Superior temporal gyrus (tissue), 1 donor: ENCODE results near the gene CASP9.

Experiments
- DNase-seq: peaks from one replicate; pipeline ENCODE4 v3.0.0-alpha.2; 2016; ENCODE audit errors: extremely low spot score

The CASP9 gene

DNA sequence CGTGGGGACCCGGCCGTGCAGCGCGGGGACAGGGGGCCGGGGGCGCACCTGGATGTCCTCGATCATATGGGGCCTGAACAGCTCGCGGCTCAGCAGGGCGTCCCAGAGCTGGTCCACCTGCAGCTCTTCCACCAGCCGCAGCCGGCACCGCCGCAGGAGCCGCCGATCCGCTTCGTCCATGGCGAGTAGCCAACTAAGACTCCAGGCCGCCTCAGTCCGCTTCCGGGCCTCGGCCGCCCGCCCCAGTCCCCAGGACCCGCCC lies at the start of gene CASP9:
Gene CASP9 (minus strand): TSS at position 195 of the 262 bp plus-strand sequence. CDS start 15 bp downstream, at position 180.
- no peak for DNase-seq

DNA sequence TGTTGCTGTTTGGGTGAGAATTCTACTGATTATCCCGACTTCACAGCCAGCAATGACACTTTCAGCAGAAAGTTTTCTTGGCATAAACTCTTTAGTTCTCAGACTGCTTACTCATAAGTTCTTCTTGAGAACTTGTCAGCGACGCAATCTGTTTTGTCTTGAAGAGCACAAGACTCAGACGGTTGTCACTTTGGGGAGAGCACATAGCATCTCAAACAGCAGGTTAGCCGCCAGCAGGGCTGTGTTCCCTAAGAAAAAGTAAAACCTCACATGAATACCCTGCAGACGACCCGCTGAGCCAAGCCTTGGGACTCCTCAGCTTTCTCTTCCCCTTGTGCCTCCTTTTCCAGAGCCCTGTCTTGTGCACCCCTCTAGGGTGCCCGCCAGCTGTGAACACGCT lies 49.5 kb upstream of the CASP9 start:
- peak; percentile 61 for DNase-seq

DNA sequence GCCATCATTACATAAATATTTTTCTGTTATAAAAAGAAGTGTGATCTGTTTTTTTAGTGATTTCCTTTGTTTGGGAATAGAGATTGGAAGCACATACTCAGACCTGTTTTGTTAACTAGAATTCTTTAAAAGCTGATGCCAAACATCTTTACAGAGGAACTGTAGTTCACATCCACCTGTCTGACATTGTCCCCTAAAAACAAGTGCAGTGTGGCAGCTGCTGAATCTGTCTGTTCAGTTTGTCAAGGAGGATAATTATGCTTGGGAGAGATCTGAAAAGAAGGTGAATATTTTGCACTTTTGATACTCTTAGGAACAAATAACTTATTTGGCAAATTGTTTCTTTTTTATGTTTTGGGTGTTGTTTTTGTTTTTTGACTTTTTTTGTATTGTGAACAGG lies 47.3 kb upstream of the CASP9 start:
- no peak for DNase-seq

DNA sequence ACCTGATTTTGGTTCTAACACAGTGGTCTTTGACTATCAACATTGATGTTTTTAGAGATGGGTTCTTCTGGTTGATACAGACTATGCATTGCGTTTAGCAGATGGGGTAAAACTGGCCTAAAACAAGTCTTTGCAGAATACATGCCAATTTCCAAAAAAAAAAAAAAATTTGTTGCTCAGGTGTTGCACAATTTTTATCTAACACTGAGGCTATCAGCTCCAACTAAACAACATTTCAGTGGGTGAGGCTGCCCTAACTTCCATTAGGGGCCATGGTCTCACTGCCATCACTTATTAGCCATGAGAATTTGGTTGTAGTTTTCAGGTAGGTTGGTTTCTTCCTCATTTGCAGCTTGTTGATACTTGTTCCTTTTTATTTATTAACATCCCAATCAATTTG lies 46.8 kb upstream of the CASP9 start:
- no peak for DNase-seq

DNA sequence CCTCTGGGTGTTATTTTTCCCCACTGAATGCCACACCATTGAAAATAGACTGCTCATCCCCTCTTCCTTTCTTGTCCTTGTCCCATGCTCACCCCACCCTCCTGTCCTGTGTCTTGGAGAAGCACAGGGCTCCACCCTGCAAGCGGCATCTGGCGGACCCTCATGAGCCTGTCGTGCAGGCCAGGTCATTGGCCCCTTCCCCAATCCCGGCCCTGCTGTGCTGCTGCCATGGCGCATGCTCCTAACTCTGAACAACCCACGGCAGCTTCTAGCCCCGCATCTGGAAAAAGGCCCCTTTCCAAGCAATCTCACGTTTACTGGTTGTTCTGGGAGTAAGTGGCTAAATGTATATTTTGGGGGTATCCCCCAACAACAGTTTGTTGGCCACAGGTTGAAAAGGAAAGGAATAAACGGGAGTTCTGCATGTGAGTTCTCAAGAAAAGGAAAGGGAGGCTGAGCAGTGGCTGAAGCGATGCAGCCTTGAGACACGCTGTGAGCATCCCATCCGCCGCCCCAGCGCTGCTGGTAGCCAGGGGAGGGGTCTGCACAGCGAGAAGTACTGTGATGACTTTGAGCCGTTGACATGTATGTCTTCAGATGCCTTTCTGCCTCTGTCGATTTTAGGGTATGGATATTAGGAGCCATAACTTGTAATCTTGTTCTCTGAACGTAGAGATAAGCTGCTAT lies 44.5 kb upstream of the CASP9 start:
- no peak for DNase-seq

DNA sequence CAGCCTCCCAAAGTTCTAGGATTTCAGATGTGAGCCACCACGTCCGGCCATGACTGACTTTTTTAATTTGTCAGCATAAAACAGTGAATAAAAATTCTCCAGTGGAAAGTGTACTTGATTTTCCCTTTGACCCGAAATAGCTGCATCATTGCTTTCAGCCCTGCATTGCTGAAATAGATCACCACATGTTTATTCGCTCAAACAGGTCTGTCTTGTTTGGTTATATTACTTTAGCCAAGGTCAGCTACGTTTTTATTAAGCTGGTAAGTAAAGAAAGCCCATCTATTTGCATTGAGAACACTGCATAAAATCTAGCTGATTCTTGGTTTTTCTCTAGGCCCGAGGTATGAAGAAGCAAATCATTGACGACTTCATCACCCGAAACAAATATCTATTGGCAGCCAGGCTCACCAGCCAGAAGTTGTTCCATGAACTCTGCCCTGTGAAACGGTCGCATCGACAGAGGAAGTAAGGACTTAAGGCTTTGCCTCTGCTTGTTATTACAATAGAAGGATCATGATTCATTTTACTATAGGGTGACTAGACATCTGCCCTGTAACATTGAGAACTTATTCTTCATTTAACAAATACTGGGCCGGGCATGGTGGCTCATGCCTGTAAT lies 35.3 kb upstream of the CASP9 start:
- DNase-seq, result no peak

DNA sequence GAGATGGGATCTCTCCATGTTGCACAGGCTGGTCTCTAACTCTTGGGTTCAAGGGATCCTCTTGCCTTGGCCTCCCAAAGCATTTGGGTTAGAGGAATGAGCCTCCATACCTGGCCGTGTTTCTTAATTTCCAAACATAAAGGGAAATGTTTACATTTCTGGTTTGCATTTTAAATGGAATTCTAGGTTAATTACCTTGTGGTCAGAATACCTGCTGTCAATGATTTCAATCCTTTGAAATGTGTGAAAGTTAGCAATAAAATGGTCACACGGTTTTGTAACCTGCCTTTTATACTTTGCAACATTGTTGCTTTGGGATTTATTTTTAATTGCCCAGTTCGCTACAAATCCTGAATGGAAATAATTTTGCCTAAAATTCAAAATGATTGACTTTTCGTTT lies 34.5 kb upstream of the CASP9 start:
- DNase-seq, result no peak

DNA sequence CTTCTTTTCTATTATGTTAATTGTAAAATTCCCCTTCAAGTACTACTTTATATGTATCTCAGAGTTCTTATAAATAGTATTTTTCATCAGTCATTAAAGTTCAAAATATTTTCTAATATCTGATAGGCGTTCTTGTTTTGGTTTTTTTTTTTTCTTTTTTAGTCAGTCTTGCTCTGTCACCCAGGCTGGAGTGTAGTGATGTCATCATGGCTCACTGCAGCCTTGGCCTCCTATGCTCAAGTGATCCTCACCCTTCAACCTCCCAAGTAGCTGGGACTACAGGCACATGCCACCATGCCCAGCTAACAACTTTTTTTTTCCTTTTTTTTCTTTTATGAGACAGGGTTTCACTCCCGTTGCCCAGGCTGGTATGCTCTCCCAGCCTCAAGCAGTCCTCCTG lies 33.6 kb upstream of the CASP9 start:
- no peak for DNase-seq

DNA sequence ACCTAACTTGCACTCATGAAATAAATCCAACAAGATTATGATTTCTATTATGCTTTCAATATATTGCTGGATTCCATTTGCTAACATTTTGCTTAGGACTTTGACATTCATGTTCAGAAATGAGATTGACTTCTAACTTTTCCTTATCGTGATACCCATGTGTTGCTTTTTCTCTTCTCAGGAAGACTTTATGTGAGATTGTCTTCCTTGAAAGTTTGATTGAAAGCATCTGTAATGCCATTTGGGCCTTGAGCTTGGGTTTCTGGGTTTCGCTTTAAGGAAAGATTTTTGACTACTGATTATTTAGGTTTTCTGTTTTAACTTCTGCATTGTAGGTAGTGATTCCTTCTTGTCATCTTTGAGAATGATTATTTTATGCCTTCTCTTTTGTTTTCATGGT lies 33.0 kb upstream of the CASP9 start:
- DNase-seq, result no peak

DNA sequence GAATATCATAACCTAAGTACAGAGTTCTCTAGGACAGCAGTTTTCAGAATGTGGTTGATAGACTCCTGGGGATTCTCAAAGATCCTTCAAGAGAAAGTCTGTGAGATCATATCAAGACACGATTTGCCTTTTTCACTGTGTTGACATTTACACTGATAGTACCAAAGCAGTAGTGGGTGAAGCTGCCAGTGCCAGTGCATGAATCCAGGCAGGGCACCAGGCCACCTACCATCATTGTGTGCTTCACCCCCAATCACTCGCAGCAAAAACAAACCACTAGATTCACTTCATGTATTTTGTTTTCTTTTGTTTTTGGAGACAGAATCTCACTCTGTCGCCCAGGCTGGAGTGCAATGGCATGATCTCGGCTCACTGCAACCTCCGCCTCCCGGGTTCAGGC lies 26.6 kb upstream of the CASP9 start:
- DNase-seq, result no peak

DNA sequence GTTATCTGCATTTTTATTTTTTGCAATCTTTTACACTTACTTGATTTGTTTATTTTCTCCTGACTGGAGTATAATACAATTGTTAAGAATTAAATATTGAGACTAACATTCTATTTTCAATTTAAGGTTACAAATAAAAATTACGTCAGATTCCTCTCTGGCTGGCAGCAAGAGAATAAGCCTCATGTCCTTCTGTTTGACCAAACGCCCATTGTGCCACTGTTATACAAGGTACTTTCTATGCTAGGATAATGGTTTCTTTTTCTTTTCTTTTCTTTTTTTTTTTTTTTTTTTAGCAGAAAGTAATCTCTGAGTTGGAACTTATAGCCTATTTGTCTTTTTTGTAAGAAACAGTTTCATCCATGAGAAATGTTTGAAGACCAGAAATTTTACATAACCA lies 22.6 kb upstream of the CASP9 start:
- no peak for DNase-seq

DNA sequence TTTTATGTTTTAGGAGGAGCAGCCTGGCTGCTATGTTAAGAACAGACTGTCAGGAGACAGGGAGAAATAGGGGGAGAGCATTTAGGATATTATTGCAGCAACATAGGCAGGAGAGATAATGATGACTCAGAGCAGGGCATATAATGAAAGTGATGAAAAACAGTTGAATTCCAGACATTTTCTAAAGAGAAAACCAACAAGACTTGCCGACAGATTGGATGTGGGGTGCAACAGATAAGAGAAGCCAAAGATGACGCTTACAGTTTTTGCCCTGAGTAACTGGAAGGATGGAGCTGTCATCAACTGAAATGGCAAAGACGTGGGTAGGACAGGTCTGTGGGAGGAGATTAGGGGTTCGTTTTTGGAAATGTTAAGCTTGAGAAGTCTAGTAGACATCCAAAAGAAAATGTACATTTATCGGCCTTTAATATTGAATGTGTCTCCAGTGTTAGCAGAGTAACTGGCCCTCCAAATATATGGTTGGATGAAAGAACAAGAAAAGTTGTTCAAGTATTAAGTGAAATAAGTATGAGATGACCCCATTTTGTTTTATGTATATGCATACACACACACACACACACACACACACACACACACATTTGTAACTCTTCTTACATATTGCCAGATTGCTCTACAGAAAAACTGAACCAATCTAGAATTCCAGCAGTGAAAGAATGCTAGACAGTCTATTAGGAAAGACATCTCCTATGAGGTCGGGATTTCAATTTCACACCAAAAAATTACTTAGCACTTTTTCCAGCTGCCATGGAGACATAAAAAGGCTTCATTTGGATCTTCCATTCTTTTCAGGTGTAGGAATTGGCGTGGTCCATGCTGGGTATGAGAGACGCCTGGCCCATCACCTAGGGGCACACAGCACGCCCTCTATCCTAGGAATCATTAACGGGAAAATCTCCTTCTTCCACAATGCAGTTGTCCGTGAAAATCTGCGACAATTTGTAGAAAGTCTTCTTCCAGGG lies 19.9 kb upstream of the CASP9 start:
- DNase-seq, result peak; percentile 65

DNA sequence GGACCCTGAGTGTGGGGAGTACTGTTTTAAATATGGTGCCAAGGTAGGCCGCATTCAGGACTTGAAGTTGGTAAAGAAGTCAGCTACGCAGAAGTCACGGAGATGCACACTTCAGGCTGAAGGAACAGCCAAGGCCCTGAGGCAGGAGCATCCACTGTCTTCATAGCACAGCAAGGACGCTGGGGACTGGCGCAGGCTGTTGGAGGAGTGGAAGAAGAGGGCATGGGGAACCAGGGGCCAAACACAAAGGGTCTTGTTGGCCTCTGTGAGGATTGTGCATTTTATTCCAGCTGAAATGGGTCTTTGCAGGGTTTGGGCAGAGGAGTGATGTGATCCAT lies 19.2 kb upstream of the CASP9 start:
- DNase-seq, result no peak

DNA sequence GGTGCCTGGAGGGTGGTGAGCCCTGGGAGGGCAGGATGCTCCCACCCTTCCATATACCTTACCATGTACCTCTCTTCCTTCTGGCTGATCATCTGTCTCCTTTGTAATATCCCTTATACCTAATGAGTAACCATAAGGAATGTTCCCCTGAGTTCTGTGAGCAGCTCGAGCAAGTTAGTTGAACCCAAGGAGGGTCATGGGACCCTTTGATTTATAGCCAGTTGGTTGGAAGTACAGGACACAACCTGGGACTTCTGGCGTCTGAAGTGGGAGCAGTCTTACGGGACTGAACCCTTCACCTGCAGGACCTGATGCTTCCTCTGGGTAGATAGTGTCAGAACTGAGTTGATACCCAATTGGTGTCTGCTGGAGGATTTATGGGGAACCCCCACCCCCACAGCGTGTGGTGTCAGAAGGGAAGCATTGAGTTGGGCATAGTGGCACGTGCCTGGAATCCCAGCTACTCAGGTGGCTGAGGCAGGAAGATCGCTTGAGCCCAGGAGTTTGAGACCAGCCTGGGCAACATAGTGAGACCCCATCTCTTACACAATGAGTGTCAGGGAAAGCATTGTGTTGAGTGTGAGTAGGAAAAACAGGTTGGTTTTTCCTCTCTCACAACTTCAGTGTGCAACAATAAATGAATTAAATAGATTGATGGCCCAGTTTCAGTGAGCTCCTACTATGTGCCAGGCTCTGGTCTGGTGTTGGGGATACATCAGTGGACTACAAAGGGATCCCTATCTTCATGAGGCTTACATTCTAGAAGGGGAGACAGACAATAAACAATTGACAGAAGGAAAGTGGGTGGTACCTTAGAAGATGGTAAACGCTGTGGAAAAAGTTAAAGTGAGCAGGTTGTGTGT lies 18.6 kb upstream of the CASP9 start:
- DNase-seq, result no peak

DNA sequence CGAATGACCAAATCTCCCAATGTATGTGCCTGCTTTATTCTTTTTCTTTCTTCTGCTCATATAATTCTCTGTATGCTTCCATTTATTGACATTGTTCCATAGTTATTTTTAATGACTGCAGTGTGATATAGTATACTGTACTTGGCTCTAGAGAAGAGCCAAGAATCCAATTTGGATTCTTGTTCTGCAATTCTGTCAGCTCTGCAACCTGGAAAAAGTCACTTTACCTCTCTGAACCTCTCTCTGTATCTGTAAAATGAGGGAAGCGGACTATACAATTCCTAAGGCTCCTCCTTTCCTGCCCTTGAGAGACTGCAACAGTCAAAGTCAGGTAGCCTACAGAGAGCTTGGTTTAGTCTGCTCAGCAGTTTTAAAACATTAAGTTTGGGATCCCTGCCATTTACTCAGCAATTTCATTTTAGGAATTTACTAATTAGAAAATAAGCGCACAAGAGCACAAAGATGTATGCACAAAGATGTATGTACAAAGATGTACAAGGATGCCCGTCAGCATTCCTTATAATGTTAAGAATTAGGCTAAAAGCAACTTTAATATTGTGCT lies 17.3 kb upstream of the CASP9 start:
- DNase-seq, result no peak

DNA sequence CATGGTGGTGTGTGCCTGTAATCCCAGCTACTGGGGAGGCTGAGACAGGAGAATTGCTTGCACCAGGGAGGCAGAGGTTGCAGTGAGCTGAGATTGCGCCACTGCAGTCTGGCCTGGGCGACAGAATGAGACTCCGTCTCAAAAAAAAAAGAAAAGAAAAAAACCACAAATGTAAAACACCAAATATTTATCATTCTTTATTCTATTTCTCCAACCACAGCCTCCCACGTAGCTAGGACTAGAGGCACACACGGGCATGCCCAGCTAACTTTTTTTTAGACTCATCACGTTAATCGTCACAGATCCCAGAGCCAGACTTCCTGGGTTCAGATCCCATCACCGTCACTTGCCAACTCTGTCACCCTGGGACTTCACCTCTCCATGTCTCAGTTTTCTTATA lies 16.2 kb upstream of the CASP9 start:
- no peak for DNase-seq

DNA sequence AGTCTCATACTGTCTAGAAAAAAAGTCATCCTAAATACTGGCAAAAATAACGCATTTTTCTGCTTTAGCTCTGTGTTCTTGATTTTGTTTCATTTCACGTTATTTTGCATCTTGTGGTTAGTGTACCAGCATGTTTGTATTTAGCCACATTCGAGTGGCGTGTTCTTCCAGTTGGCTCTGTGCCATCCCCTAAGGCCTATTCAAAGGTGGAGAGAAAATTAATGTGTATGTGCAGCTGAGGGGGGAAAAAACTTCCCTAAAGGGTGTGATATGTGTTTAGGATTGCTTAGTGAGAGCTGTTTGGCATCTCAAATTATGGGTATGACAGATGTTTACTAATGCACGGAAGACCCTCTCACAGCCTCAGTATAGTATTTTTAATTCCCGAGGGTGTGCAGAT lies 14.8 kb upstream of the CASP9 start:
- DNase-seq, result no peak

DNA sequence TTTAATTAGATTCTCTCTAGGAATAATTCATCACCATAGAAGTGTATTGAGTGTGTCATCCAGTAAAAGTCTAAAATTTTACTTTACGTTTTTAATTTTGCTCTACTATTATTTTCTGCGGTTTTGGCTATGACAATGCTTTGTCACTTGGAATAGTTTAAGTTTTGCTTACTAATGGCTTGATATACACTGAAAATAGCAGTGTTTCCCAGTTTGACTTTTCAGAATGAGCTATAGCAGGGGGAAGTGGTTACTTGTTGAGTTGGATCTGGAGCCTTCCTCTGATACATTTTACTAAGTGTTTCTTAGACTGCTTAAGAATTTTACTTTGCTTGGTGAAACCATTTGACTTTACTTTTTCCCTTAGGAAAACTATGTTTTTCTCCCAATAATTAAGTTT lies 7.7 kb upstream of the CASP9 start:
- DNase-seq, result no peak

DNA sequence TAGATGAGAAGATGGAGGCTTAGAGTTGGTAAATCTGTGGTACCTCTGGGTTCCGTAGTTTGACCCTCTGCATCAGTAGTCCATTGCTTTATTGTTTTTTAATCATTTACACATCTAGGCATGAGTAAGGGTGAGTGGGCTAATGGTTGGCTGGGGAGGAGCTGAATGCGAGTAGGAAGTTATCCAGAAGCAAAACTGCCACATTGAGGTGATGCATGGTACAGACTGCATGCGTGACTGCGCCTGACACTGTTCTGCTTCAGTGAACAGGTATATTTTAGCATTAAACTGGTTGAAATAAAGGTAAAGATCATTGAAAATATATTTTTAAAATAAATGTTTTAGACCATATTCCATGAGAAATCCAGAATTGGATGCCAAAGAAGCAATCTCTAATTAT lies 7.0 kb upstream of the CASP9 start:
- no peak for DNase-seq

DNA sequence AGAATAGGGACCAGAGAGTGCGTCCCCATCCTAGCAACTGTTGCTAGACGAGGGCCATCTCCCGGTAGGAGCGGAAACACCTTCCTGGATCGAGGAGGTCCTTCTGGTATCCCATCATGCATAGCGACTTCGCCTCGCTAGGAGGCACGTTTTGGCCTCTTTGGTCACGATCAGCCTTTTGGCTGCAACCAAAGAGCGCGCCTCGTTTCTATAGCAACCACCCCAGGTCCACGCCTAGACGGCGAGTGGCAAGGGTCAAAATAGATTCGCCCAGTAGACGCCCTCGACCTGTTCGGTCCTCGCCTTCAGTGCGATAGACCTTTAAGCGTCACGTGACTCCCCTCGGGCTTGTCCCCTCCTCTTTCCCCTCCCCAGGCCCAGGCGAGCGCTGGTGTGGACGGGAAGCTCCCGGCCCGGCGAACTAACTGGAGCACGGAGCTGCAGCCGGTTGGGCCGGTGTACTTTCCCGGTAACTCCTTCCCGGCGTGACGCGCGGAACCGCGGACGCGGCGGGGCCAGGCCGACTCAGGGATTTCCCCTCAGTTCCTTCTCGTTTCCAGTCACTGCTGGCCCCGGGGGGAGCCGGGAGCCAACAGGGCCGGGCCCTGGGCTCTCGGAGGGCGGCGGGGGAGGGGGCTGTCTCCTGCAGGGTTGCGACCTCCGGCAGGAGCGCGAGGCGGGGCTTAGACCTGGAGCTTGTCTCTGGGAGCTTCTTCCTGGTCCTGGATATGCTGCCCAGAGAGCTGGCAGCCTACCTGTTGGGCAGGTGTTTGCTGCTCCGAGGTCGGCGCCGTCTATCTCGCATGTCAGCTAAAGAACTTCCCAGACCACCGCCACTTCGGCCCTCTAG lies 2.7 kb upstream of the CASP9 start, which contains the start of gene DNAJC16:
Gene DNAJC16 (plus strand): TSS at position 359 of the 850 bp plus-strand sequence. CDS start 2,258 bp downstream, outside the sequence.
- DNase-seq, result peak; percentile 100

DNA sequence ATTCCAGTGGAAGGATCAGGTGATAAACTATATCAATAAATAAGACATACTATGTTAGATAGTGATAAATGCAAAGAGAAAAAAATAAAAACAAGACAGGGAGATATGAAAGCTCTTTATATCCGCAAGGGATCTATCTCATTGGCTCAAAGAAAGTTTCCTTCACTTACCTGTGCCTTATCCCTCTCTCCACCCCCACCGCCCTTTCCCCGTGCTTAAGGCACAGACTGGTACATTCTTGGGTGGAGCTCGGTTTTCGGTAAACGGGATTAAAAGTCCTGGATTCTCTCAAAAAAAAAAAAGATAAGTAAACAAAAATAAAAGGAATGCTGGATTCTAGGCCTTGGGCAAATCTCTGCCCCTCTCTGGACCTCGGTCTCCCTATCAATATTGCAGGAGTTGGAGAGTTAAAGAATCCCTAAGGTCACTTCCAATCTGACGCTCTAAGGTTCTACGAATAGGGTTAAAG lies 2.0 kb upstream of the CASP9 start:
- DNase-seq, result no peak
